Mucosa of descending colon (tissue), 3 donors: ENCODE results near the gene CLTA. TPM values are rescaled to one million over a fixed set of nuclear protein-coding genes. Genes with fewer than 3 reads are reported as not detected.

Experiments
- ATAC-seq: fragments of 200-7000 bp; cut with Tn5 transposase; one replicate; pipeline ENCODE4 v1.9.1; 2020; ENCODE audit warnings: mild to moderate bottlenecking, moderate library complexity
- DNase-seq, 3 donors: peaks; one replicate each; pipeline ENCODE4 v3.0.0-alpha.2; 2020
- H3K36me3 ChIP-seq: fragments of 200-600 bp; one replicate; pipeline ENCODE4 v1.8.0; 2021; ENCODE audit warnings: low read depth, mild to moderate bottlenecking
- H3K4me1 ChIP-seq: fragments of 200-600 bp; one replicate; pipeline ENCODE4 v1.8.0; 2021; ENCODE audit warnings: low read depth, mild to moderate bottlenecking
- H3K4me3 ChIP-seq: fragments of 200-600 bp; one replicate; pipeline ENCODE4 v1.8.0; 2021; ENCODE audit warnings: mild to moderate bottlenecking
- H3K9me3 ChIP-seq: fragments of 200-600 bp; one replicate; pipeline ENCODE4 v1.8.0; 2021; ENCODE audit warnings: mild to moderate bottlenecking
- intact Hi-C, 2 donors: fragments of 100-400 bp; cut with DNase I in 1 of 2; cut with micrococcal nuclease in 1 of 2; formaldehyde crosslinking; loops; one replicate each; pipeline versions ENCODE4 v1.11.0 to v1.11.1; 2022; cut with DNase I, micrococcal nuclease
- total RNA-seq, 3 donors: library from RNA; stranded (reverse); fragmentation: NEBNext Ultra II Directional in 2 of 3; extraction: Animal tissue kit (Norgen Biotek cat#: 25700) in 2 of 3; gene quantifications; one replicate each; pipeline versions ENCODE4 v1.2.1 to v1.2.4, GENCODE V29; 2021 to 2023
- TF ChIP-seq, protein P1 (sequence below): fragments of 200-600 bp; IDR thresholded peaks from one replicate; pipeline ENCODE4 v1.8.0; 2022; ENCODE audit warnings: antibody characterized with exemption, mild to moderate bottlenecking
- donor health status: DM: no; HTN: no; CAD: no; lungs with moderate emphysema.
- donor health status: DM: no; HTN: no; CAD: no.
- donor health status: DM: no; HTN: yes; CAD: no.

The CLTA gene
- total RNA-seq, 3 donors from 2014 or later, result 165 to 206 (median 174) TPM

DNA sequence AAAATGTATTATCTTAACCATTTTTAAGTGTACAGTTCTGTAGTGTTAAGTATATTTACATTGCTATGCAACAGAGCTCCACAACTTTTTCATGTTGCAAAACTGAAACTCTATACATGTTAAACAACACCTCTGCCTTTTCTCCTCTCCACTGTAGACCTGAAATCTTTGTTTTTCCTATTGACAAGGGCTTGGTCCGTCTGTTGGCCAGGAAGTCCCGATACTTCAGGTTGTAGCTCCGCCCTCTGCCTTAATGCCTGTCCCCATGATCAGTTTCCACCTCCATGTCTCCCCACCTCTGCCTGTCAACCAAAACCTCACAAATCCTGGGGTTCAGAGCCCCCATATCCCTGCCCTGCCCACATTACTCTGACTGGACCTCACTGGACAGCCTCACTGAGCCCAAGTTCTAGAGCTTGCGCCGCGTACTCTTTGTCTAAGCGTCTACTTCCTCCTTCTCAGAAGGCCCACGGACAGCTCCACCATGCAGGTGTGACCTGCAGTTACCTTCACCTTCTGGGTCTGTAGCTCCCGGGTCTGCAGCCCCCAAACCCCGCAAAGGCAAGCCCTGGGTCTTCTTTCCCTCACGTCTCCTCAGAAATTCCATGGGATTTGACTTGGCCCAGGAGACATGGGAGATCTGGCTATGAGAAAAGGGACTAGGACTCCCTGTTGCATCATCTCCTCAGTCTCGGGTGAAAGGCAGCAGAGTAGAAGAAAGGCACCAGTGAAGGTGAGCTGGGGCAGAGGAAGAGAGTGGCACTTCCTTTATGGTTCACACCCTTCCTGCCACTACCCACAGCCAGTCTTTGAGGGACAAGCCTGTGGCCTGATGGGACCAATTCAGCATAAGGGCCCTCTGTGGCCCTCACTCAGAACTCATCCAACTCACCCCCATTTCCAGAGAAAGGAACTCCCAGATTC lies 46.1 kb upstream of the CLTA start:
- H3K4me1 ChIP-seq, result peaks cover 41% of the 10 kb centered on the region
- intact Hi-C loops, result no loop called here
- no peaks in the 10 kb centered on the region for H3K36me3 ChIP-seq
- ATAC-seq, result peak; percentile 28
- TF ChIP-seq, protein P1, sequence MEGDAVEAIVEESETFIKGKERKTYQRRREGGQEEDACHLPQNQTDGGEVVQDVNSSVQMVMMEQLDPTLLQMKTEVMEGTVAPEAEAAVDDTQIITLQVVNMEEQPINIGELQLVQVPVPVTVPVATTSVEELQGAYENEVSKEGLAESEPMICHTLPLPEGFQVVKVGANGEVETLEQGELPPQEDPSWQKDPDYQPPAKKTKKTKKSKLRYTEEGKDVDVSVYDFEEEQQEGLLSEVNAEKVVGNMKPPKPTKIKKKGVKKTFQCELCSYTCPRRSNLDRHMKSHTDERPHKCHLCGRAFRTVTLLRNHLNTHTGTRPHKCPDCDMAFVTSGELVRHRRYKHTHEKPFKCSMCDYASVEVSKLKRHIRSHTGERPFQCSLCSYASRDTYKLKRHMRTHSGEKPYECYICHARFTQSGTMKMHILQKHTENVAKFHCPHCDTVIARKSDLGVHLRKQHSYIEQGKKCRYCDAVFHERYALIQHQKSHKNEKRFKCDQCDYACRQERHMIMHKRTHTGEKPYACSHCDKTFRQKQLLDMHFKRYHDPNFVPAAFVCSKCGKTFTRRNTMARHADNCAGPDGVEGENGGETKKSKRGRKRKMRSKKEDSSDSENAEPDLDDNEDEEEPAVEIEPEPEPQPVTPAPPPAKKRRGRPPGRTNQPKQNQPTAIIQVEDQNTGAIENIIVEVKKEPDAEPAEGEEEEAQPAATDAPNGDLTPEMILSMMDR, result no peak
- no peak for DNase-seq
- H3K4me3 ChIP-seq, result no peak overlapping the region
- H3K9me3 ChIP-seq, result no peaks in the 10 kb centered on the region

DNA sequence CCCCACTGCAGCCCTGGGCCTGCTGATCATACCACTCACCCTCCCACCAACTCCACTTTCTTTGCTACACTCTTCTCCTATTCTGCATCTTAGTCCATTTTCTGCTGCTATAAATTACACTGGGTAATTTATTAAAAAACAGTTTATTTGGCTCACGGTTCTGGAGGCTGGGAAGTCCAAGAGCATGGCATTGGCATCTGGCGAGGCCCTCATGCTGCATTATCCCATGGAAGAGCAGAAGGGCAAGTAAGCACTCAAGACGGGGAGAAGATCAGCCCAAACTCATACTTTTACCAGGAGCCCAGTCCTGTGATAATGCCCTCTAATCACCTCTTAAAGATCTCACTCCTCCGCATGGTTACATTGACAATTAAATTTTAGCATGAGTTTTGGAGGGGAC lies 44.8 kb upstream of the CLTA start:
- intact Hi-C loops, result no loop called here
- Histone ChIP-seq H3K36me3 (no peaks in the 10 kb centered on the region), H3K4me1 (peaks cover 40% of the 10 kb centered on the region), H3K9me3 (no peaks in the 10 kb centered on the region), H3K4me3 (no peak overlapping the region)
- TF ChIP-seq, protein P1, result no peak
- ATAC-seq (no peak), DNase-seq (peak in 1 of 3 donors; percentile 14)

DNA sequence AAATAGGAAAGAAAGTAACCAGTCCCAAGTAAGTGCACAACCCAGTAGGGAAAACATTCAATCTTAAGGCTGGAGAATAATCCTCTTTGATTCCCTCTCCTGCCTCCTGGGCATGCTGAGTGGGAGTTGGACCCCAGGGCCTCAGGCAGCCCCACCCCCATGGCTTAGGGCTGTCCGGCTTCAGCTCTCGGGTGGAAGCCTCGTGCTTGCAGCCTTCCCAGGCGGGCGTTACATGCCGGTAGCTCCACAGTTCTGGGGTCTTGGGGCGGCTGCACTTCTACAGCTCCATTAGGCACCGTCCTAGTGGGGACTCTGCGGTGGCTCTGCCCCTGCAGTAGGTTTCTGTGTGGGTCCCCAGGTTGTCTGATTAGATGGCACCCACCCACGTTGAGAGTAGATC lies 44.1 kb upstream of the CLTA start:
- Histone ChIP-seq H3K9me3 (no peaks in the 10 kb centered on the region), H3K4me3 (no peak overlapping the region), H3K4me1 (peaks cover 44% of the 10 kb centered on the region), H3K36me3 (no peaks in the 10 kb centered on the region)
- ATAC-seq (no peak), DNase-seq (no peak)
- TF ChIP-seq, protein P1, result no peak
- intact Hi-C loops, result no loop called here

DNA sequence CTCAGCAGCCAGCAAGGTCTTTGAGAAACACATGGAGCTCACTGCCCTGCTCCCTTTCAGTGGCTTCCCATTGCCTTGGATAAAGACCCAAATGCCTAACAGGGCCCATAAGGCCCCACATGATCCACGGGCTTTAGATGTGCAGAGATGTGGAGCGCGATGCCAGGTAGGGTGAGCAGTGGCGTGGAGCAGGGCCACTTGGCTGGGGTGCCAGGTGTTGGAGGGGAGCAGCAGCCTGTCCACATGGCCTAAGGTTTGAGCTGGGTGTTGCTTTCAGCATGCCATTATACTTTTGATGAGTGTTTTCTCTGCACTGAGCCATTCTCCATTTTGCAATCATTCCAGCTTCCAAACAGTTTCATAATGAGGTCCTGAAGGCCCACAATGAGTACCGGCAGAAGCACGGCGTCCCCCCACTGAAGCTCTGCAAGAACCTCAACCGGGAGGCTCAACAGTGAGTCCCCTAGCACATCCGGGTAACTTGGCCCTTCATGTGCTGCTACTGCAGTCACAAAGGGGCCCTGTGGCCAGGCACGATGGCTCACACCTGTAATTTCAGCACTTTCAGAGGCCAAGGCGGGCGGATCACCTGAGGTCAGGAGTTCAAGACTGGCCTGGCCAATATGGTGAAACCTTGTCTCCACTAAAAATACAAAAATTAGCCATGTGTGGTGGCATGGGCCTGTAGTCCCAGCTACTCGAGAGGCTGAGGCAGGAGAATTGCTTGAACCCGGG lies 43.1 kb upstream of the CLTA start:
- DNase-seq, result no peak
- Histone ChIP-seq H3K36me3 (no peaks in the 10 kb centered on the region), H3K4me3 (no peak overlapping the region), H3K4me1 (peaks cover 34% of the 10 kb centered on the region), H3K9me3 (no peaks in the 10 kb centered on the region)
- TF ChIP-seq, protein P1, result no peak
- no peak for ATAC-seq
- intact Hi-C loops, result no loop called here

DNA sequence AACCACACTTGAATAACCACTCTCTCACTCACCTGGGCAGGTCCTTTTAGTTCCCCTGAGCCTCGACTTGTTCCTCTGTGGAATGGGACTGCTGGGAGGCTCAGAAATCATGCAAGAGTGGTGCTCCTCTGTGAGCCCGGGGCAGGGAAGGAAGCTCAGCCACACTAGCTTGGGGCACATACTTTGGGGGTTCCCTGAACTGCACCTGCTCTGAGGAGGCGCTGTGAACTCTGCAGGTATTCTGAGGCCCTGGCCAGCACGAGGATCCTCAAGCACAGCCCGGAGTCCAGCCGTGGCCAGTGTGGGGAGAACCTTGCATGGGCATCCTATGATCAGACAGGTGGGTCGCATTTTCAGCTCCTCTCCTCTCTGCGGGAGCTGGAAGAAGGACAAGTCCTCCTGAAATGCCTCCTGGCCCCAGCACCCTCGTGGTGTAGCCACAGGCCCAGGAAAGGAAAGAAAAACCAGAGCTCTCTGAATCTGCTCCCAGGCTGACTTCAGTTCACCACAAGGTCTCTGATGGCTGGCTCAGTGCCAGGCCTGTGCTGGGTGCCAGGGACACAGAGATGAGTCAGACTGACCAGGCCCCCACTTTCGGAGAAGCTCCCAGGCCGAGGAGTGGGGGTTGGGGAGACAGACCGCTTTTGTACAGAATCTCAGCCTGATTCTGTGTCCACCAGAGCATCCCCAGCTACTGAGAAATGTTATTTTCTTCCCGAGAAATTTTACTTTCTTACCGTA lies 42.2 kb upstream of the CLTA start:
- intact Hi-C loops, result no loop called here
- peak; percentile 88 to 94 (median 88) for DNase-seq
- TF ChIP-seq, protein P1, result no peak
- Histone ChIP-seq H3K4me1 (peaks cover 26% of the 10 kb centered on the region), H3K9me3 (no peaks in the 10 kb centered on the region), H3K4me3 (no peak overlapping the region), H3K36me3 (no peaks in the 10 kb centered on the region)
- peak; percentile 63 for ATAC-seq
